ENCODE measurements around the gene STPG1. TPM values are rescaled to one million over a fixed set of nuclear protein-coding genes. Genes with fewer than 3 reads are reported as not detected.

Gene STPG1
- total RNA-seq, 1 donor from 2014 or later = 13.1 TPM

- no peaks in the 10 kb centered on the region for H3K9me3 ChIP-seq
- no peak overlapping the region for H3K27ac ChIP-seq
- H3K36me3 ChIP-seq = peaks cover 26% of the 10 kb centered on the region
- no peaks in the 10 kb centered on the region for H3K4me1 ChIP-seq
- no peak for TF ChIP-seq CTCF (IDR thresholded peaks at IDR 0.05)
- DNase-seq (no peak), ATAC-seq (no peak)
- H3K4me3 ChIP-seq = no peak overlapping the region
- H3K27me3 ChIP-seq (ENCODE audit: low read depth) = no peaks in the 10 kb centered on the region
- intact Hi-C loops (cut with DNase I) = no loop called here
Observed at GRCh38 chr1:24425441-24425840, 11.9 kb upstream of the STPG1 start.

- H3K9me3 ChIP-seq = no peaks in the 10 kb centered on the region
- no peaks in the 10 kb centered on the region for H3K27me3 ChIP-seq (ENCODE audit: low read depth)
- H3K27ac ChIP-seq = no peak overlapping the region
- H3K4me3 ChIP-seq = no peak overlapping the region
- TF ChIP-seq CTCF (IDR thresholded peaks at IDR 0.05) = no peak
- no peaks in the 10 kb centered on the region for H3K4me1 ChIP-seq
- no peak for ATAC-seq
- intact Hi-C loops (cut with DNase I) = no loop called here
- DNase-seq = no peak
- peaks cover 30% of the 10 kb centered on the region for H3K36me3 ChIP-seq
Observed at GRCh38 chr1:24424990-24425389, 11.4 kb upstream of the STPG1 start.

GRCh38 chr1:24424207-24424606, 10.6 kb upstream of the STPG1 start:
- no peak for DNase-seq
- no peak for ATAC-seq

GRCh38 chr1:24421502-24421901, 7.9 kb upstream of the STPG1 start:
- H3K4me3 ChIP-seq = no peak overlapping the region
- H3K4me1 ChIP-seq = peaks cover 31% of the 10 kb centered on the region
- no peak for ATAC-seq
- H3K9me3 ChIP-seq = no peaks in the 10 kb centered on the region
- intact Hi-C loops (cut with DNase I) = no loop called here
- no peak for DNase-seq
- no peak overlapping the region for H3K27ac ChIP-seq
- TF ChIP-seq CTCF (IDR thresholded peaks at IDR 0.05) = no peak
- H3K36me3 ChIP-seq = peaks cover 37% of the 10 kb centered on the region
- H3K27me3 ChIP-seq (ENCODE audit: low read depth) = no peaks in the 10 kb centered on the region

More at GRCh38 chr1:24424207-24424606, 10.6 kb upstream of the STPG1 start:
- intact Hi-C loops (cut with DNase I) = no loop called here
- peaks cover 5% of the 10 kb centered on the region for H3K4me1 ChIP-seq
- TF ChIP-seq CTCF (IDR thresholded peaks at IDR 0.05) = no peak
- no peak overlapping the region for H3K4me3 ChIP-seq
- H3K36me3 ChIP-seq = peaks cover 37% of the 10 kb centered on the region
- no peaks in the 10 kb centered on the region for H3K27me3 ChIP-seq (ENCODE audit: low read depth)
- H3K9me3 ChIP-seq = no peaks in the 10 kb centered on the region
- H3K27ac ChIP-seq = no peak overlapping the region

- H3K9me3 ChIP-seq = no peaks in the 10 kb centered on the region
- H3K4me1 ChIP-seq = peaks cover 36% of the 10 kb centered on the region
- intact Hi-C loops (cut with DNase I) = no loop called here
- no peak overlapping the region for H3K27ac ChIP-seq
- H3K27me3 ChIP-seq (ENCODE audit: low read depth) = no peaks in the 10 kb centered on the region
- TF ChIP-seq CTCF (IDR thresholded peaks at IDR 0.05) = no peak
- no peak for ATAC-seq
- H3K36me3 ChIP-seq = peaks cover 37% of the 10 kb centered on the region
- no peak for DNase-seq
- no peak overlapping the region for H3K4me3 ChIP-seq
Observed at GRCh38 chr1:24420547-24420946, 7.0 kb upstream of the STPG1 start.
